Stimulated activated CD4-positive, alpha-beta T cell treated with anti-CD3 and anti-CD28 coated beads, Interleukin-12 subunit alpha, Interleukin-12 subunit beta, amount 100 ng/mL, for 24 hours (primary cell): ENCODE data around the gene DLX3.
A peak's percentile ranks its signal among the peaks of the same experiment; 100 is the strongest.

Experiments used
- DNase-seq, 2 experiments: peaks; one replicate each; pipeline ENCODE4 v3.0.0-alpha.2; 2020; ENCODE audit warnings: low read depth in 2 of 2

The DLX3 gene

DNA sequence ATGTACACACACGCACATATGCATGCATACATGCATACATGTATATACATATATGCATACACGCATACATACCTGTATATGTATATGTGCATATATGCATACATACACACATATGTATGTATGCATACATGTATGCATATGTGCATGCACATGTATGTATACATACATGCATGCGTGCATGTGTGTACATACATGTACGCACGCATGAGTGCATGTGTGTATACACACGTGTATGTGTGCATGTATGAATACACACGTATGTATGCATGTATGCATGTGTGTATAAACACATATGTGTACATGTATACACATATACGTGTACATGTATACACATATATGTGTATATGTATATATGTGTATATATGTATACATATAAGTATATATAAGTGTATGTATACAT lies 28.5 kb upstream of the DLX3 start:
- DNase-seq = no peak

DNA sequence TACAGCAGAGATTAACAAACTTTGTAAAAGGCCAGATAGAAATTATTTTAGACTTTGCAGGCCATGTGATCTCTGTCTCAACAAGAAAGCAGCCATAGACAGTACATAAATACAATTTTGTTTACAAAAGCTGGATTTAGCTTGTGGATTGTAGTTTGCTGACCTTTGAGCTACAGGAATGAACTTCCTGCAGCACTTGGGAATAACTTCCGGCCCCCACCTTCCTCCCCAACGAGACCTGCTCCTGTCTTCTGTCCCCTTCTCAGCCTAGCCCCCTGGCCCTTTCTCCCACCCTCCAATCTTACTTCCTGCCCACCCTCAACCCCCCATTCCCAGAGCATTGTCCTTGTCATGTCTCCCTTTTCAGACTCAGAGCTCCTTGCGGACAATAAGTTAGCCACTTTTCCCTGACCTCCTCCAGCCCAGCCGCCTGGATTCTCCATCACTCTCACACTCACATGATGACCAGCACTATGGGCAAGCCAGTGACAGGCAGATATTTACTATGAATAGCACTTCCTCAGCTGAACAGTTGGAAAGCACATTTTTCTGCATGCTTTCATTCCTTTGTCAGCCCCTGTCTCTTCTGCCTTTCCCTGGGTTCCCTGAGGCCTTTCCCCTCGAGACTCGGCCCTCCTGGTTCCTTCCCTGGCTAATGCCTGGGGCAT lies 27.6 kb upstream of the DLX3 start:
- DNase-seq = no peak

DNA sequence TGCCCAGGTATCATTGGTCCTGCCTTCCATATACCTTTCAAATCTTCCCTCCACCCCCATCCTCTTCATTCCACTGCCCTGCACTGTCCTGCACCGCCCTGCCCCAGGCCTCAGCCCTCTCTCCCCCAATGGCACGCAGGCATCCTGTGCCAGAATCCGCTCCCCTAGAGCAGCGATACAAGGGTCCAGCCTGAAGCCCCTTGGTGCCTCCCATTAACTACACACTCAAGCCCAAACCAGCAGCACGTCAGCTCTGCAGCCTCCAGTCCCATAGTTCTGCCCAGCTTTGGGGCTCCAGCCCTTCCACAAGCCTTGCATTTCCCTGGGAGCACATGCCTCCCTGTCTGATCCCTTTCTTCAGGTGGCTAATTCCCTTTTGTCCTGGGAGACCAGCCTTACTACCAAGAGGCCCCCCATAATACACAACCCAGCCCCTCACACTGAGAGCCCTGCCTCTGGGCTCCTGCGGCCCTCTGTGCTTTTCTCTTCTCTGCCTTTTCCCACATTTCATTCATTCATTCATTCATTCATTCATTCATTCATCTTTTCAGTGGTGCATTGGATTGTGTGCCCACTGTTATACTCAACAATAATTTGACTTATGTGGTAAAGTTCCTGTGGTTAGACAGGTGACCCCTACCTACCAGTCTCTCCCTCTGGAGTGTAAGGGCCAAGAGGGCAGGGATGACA lies 26.8 kb upstream of the DLX3 start:
- DNase-seq = no peak

DNA sequence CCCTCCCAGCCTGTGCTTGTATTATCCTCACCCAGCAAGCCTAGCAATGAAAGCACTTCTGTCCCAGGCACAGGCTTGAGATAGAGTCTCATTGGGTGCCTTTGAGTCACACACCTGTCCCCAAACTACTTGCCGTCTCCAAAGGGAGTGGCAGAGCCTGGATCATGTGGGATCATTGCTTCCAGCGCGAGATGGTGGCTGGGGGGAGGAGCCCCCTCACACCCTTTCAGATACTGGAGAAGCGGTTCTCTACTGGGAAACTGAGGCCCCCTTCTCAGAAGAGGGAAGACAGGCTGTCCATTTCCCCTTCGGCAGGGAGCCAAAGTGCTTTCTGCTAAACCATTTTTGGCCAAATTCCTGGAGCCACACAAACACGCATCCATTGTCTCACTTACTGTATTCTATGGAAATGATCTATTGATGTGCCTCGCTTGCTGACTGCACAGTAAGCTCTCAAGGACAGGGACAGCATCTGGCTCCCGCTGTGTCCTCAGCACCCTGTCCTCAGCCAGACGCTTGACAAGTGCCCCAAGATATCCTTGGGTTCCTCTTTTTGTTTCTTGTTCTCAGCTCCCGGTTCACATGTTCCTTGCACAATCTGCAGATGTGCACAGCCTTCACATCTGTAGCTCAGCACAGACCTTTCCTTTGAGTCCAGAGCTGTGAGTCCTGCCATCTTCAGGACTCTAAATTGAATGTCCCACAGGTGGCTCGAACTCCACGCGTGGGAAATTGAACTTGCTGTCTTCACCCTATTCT lies 26.0 kb upstream of the DLX3 start:
- DNase-seq = no peak

DNA sequence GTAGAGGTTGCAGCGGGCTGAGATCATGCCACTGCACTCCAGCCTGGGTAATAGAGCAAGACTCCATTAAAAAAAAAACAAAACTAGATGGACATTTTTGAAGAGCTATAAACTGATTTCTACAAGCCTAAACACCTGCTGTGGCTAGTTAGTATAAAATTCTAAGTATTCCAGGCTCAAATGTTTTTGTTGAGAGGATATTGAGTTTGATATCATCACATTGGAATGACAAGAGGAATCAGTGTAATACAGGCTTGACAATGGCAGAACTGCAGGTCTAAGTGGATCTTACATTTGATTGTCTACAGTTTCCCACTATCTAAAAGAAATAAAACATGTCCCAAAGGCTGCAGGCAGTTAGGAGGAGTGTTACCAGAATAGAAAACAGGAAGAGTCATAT lies 23.9 kb upstream of the DLX3 start:
- no peak for DNase-seq

DNA sequence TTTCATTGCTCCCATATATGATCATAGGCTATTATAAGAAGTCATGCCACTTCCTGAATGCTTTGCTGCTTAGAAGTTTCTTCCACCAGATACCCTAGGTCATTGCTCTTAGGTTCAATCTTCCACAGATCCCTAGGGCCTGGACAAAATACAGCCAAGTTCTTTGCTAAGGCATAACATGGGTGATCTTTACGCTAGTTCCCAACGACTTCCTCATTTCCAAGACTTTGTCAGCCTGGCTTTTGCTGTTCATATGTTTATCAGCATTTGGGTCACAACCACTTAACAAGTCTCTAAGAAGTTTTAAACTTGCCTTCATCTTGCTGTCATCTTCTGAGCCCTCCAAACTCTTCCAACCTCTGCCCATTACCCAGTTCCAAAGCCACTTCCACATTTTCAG lies 20.1 kb upstream of the DLX3 start:
- no peak for DNase-seq

DNA sequence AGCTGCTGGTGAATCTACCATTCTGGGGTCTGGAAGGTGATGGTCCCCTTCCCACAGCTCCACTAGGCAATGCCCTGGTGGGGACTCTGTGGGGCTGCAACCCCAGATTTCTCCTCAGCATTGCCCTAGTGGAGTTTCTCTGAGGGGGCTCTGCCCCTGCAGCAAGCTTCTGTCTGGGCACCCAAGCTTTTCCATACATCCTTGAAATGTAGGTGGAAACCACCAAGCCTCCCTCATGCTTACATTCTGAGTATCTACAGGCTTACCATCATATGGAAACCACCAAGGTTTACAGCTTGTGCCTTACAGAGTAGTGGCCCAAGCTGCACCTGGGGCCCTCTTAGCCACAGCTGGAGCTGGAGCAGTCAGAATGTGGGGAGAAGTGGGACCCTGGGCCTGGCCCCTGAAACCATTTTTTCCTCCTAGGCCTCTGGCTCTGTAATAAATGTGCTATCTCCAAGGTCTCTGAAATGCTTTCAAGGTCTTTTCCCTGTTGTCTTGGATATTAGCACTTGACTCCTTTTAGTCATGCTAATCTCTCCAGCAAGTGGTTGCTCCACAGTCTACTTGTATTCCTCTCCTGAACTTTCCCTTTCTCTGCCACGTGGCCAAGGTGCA lies 19.6 kb upstream of the DLX3 start:
- DNase-seq = no peak

DNA sequence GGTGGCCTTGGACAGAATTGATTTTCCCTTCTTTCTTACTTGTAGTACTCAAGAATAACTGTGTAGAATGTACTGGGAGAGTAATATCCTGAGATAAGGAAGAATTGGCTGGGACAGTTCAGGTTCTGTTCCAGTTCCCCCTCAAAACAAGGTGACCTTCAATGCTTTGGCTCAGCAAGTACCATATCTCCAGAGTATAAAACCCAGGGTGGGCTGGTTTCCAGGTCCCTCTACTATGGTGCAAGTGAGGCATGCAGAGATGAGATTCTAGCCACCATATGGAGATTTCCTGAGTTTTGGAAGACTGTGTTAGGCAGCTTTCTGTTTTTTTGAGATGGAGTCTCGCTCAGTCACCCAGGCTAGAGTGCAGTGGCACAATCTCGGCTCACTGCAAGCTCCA lies 18.1 kb upstream of the DLX3 start:
- DNase-seq = no peak

DNA sequence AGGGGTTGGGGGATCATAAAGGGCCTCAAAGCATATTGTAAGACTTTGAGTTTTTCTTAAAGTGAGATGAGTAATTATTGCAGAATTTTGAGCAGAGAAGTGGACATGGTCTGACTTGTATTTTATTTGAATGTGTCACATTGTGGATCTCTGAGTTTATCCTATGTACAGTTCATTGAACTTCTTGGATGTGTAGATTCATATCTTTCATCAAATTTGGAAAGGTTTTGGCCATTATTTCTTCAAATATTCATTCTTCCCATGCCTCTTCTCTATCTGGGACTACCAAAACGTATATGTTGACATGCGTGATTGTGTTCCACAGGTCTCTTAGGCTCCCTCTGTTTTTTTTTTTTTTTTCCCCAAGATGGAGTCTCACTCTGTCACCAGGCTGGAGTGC lies 14.3 kb upstream of the DLX3 start:
- DNase-seq = no peak

DNA sequence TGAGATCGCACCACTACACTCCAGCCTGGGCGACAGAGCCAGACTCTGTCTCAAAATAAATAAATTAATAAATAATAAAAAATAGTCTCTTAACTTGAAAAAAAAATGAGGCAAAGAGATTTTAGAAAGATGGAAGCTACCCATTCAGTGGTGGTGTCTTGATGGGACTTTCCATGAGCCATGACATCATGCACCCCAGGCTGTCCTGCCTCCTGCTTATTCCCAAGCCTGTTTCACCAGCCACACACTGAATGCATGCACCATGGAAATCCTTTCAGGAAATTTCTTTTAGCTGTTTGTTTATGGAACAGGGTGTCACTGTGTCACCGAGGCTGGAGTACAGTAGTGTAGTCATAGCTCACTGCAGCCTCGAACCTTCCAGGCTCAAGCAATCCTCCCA lies 8.9 kb upstream of the DLX3 start:
- no peak for DNase-seq

DNA sequence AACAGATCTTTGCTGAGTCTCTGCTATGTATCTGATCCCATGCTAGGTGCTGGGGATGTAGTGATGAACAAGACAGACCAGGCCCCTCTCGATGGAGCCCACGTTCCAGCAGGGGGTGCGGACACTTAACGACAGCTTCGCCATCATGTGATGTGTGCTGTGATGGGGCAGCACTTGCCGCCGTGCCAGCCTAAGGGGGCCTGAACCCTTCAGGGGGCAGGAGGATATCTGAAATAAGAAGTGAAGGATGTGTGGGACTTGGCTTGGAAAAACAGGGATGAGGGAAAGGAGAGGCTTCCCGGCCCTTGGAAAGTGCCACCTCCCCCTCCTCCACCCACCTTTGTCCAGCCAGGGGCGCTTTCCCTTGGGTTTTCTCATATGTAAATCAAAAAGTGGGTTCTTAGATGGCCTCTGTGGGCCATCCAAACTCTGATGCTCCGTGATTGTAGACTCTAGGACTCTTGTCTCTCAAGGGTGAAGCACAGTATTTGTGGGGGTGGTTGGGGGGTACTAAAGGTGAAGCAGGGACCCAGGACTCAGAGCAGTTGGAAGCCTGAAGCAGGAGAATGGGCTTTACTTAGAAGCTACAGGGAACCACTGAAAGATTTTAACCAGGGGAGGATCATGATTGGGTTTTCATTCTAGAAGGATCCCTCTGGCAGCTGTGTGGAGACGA lies 4.0 kb upstream of the DLX3 start:
- DNase-seq = no peak

DNA sequence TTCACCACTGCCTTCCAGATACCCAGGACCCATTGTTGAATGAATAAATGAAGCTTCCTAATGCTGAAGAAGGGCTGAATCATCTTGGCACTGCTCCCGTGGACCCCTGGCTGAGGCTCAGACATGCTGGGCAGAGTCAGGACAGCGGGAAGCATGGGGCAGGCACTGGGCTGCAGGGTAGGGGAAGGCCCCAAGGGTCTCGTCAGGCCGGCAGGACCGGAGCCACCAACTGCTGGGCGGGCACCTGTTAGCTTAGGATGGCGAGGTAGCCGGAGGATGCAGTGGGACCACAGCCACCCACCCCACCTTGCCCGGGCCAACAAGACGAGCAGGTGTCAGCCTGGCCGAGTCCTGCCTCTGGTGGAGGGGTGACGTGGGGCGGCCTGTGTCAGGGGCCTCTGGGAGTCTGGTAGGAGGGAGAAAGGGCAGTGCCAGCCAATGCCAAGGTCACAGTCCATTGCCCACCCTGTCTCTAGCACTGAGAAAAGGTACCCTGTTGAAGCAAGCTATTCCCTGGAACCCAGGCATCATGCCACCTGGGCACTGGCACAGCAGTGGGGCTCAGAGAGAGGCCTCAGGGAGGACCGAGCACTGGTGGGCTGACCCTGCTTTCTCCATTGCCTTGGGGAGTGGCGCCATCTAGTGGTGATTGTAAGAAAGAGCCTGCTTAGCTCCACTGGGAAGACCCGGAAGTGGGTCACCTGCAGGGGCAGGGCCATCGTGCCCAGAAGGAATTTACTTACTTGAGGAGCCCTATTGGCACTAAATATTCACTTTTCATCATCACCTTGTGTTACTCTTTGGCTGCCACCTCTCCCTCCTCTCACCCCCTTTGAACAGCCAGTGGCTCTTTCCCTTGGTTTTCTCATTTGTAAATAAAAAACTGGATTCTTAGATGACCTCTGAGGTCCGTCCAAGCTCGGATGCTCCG lies 3.0 kb upstream of the DLX3 start:
- peak; percentile 66 to 79 for DNase-seq

DNA sequence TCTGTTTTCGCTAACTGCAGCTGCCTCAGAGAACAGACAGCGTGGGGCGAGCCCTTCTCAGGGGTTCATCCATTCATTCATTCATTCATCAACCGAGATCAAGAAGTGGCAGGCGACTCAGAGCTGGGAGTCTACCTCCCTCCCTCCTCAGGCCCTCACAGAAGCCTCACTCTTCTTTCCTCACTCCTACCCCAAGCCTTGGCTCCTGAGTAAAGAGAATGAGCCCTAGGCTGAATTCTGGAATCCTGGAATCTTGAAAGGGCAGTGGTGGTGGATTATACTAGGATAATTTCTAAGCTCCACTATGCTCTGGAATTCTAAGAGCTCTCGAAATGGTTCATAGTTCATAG lies 2.3 kb upstream of the DLX3 start:
- no peak for DNase-seq

DNA sequence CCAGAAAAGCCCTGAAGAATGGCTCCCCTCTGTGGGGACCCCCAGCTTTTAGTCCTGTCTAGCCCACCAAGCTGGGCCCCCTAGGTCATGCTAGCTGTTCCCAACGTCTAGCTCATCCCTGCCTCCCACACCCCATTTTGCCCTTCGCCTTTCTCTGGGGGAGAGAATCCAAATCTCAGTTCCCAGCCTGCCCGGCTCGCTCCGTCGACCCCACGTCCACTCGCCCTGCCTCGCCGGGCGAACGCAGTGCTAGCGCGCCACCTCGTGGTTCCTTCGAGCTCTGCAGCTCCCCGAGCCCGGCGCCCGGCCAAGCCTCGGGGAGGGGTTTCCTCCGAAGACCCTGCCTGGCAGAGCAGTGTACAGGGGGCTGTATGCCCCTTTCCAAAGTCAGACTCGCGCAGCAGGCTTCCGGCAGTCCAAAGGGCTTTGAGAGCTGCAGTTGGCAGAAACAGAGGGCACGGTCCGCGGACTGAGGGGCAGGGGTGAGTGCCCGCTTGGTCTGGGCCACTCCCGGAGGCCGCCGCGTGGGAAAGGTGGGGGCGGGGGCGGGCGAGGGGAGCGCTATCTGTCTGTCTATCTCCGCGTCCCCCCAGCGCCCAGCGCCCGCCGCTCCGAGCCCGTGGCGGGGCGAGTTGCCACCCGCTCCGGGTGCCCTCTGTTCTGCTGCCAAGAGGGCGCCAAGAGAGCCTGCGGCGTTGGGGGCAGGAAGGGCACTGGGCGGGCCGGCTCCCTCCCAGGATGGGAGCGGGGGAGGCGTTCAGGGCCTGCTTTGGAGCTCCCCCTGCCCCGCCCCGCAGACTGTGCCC lies 1.7 kb upstream of the DLX3 start:
- peak; percentile 33 to 61 for DNase-seq

DNA sequence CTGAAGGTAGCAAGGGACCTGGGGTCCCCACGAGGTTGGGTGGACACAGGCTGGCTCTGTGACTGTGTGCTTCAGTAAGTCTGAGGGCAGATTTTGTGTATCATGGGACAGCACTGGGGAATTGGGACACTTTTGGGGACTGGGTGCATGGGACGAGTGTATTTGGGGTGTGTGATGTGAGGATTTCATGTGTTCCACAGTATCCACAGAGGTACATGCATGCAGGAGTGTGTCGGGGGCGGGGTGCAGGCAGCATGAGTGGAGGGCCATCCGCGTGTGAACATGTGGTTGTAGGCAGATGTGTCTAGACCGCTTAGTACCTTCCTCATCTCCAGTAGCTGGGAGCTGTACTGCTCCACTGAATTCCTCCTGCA lies 1.1 kb upstream of the DLX3 start:
- DNase-seq = no peak

DNA sequence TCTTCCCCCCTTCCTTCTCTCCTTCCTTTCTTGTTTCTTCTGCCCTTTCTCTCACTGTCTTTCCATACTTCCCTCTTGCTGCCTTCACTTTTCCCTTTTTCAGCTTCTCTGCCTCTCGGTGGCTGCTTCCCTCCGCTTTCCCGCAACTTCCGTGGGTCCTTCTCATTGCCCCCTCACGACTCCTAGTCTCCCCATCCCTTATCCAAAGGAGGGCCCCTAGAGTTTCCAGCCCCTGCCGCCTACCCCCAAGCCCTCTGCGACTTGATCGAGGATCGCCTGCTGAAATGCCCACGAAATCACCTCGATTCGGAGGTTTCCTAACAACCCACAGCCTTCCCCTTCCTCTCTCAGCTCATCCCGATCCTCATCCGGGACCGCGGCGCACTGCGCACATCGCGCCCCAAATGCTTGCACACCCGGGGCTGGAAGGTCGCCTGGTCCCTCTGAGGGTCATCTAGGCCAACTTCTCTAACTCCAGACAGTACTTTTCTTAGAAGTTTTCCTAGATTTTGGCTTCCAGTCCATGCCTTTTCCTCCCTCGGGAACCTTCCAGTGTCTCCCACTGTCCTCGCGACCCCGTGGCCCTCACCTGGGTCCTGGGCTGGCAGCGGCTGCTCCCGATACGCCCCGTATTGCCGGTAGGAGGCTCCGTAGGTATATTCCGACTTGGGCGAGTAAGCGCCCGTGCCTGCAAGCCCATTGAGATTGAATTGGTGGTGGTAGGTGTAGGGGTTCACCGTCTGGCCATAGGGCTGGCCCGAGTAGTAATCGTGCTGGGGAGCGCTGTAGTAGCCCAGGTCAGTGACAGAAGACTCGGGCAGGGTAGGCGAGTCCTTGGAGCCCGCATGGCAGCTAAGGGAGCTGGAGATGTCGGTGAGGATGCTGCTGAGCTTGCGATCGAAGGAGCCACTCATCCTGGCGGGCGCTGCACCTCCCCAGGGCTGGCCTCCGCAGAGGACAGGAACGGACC lies 654 bp downstream of the DLX3 start:
- no peak for DNase-seq

DNA sequence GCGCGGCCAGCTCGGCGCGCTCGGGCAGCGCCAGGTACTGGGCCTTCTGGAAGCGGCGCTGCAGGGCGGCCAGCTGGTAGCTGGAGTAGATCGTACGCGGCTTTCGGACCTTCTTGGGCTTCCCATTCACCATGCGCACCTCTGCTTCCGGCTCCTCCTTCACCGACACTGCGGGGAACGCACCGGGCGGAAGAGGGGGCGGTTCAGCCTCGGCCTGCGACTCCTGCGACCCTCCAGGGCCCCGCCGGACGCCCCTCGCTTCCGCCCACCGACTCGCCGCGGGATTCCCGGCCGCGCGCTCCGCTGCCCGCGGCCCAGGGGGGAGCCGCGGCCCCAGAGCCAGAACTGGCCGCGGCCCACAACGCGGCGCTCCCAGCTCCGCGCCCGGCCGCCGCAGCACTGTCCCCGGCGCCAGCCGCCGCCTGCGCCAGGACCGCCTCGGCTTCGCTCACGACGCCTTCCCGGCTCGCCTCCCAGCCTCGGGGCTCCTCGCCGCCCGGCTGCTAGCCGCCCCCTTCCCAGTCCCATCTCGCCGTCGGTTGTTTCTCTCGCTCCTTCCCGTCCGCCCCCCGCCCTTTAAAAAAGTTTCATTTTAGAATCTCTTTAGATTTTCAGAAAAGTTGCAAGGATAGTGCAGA lies 1.5 kb downstream of the DLX3 start:
- DNase-seq = no peak

DNA sequence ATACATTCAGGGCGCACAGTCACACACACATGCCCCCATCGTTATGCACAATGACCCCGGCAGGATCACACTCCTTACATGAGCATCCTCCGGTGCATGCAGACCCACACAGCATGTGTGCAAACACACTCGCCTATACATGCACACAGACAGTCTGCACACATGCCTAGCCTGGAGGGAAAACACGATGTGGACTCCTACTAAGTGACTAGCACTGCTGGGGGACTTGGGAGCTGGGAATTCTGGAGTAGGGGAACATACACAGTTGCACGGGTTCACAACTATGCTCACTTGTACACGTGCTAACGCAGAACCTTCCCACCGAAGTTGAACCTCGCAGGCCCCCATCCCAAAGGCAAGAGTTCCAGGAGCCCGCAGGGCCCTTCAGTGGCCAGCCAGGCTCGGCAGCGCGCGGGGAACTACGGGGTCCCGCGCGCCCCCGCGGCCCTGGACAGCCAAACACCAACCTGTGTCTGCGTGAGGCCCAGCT lies 2.0 kb downstream of the DLX3 start:
- DNase-seq = no peak
